HG03442 (cell line): ENCODE data around the gene TRIM71.
"Not testable (repeated sequence)": the region's sequence is repeated elsewhere in the genome, so short reads cannot be mapped to it uniquely, and the experiment has no call there.

ENCODE experiments used
- ATAC-seq: cut with Tn5 transposase; IDR thresholded peaks from one replicate; pipeline ENCODE4 v1.9.1; 2021; ENCODE audit warnings: mild to moderate bottlenecking, moderate library complexity; ENCODE audit not compliant: unreplicated experiment

Gene TRIM71

GRCh38 chr3:32842531-32842931 lies 24.7 kb downstream of the TRIM71 start:
- no peak for ATAC-seq

- no peak for ATAC-seq
Observed at GRCh38 chr3:32842987-32843386, 25.2 kb downstream of the TRIM71 start.

DNA sequence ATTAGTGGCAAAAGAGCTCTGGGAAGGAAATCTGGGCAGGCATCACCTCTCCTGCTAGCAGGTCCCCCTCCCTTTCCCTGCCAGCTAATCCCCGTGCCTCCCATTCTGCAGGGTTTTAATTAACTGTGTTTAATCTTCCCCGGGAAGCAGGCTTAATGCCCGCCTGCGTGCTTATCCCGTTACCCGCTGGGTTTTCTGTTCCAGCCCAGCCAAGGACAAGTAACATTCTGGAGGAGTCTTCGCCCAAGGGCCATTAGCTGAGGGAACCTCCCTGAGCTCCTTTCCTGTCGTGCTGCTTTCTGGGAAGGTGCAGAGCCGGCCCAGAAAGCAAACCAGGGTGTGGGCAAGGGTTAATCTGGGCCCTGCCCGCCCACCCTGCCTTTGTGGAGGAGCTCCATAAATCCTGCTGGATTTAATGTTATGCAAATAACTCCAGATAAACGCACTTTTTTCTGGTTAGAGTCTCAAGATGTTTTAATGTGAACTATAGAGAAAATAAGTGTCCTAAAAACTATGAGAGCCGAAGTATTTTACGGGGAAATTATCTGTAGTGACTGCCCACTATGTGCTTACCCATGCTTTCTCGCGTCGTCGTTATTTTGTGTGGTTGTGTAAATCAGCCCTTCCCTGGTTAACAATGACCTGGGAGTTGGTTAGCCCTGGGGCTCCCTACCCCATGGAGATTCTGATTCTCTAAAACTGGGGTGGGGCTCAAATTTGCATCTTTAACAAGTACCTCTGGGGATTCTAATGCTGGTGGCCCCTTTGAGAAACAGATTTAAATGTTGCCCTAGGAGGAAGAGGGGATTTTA lies 25.9 kb downstream of the TRIM71 start:
- ATAC-seq = no peak

GRCh38 chr3:32844322-32844654 lies 26.5 kb downstream of the TRIM71 start:
- ATAC-seq = no peak

GRCh38 chr3:32844914-32845313 lies 27.1 kb downstream of the TRIM71 start:
- ATAC-seq = no peak

DNA sequence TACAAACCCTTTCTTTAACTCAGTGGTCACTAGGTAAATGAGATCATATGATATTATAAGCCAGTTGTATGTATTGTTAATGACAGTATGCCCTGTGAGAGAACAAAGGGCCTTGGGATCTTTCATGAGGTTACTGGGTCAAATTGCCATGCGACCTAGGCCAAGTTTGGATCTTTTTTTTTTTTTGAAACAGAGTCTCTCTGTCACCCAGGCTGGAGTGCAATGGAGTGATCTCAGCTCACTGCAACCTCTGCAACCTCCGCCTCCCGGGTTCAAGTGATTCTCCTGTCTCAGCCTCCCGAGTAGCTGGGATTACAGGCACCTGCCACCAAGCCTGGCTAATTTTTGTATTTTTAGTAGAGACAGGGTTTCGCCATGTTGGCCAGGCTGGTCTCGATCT lies 27.7 kb downstream of the TRIM71 start:
- not testable (repeated sequence) for ATAC-seq

DNA sequence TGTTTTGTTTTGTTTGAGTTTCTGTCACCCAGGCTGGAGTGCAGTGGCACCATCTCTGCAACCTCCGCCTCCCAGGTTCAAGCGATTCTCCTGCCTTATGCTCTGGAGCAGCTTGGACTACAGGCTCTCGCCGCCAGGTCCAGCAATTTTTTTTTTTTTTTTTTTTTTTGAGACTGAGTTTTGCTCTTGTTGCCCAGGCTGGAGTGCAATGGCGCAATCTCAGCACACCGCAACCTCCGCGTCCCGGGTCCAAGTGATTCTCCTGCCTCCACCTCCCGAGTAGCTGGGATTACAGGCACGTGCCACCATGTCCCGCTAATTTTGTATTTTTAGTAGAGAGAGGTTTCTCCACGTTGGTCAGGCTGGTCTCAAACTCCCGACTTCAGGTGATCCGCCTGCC lies 29.2 kb downstream of the TRIM71 start:
- not testable (repeated sequence) for ATAC-seq

- no peak for ATAC-seq
Observed at GRCh38 chr3:32847528-32847927, 29.7 kb downstream of the TRIM71 start.

GRCh38 chr3:32848215-32848614 lies 30.4 kb downstream of the TRIM71 start:
- ATAC-seq = no peak

DNA sequence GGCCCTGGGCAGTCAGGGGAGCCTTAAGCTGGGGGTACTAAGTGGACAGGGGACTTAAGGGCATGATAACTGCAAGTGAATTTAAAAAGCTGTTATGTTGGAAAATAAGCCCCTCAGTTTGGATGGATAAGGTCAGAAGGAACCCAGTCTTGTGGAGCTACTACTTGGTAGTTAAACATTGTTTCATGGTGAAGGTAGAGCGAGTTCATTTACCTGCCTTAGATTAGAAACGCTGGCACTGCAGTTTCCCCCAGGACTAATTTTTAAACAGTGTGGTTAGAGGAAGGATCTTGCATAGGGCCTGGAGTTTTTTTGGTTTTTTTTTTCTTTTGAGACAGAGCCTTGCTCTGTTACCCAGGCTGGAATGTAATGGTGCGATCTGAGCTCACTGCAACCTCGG lies 31.2 kb downstream of the TRIM71 start:
- ATAC-seq = no peak

DNA sequence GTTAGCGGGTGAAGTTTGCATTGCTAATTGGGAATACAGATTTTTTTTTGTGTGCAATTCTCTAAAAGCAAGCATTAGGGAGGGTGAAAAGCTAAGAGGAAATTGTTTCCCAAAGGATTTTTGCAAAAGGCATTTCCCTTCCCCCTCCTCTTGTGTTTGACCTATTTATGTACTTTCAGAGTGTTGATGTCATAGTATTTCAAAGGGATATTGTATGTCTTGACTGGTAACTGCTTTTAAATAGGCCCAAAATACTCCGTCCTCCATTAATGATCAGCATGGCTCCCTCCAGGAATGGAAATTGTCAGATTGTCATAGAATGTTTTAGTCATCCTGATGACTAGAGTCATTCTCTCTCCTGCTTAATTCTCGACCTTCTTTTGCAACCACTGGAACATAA lies 32.4 kb downstream of the TRIM71 start:
- no peak for ATAC-seq

DNA sequence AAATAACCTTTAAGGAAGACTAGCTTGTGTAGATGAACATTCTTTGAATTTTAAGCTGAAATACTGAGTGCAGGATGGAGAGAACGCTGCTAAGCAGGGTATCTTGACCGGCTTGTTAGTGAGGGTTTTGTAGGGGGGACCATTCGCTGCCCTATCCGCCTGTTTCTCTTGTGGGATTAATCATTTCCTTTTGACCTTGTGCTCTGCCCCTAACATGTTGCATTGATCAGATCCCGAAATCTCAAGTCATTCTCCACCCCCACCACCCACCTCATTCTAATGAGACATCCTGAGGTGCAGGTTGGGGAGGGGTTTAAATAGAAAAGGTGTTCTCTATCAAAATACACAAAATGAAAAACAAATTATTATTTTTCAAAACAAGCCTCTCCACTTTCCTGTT lies 32.8 kb downstream of the TRIM71 start:
- ATAC-seq = no peak

DNA sequence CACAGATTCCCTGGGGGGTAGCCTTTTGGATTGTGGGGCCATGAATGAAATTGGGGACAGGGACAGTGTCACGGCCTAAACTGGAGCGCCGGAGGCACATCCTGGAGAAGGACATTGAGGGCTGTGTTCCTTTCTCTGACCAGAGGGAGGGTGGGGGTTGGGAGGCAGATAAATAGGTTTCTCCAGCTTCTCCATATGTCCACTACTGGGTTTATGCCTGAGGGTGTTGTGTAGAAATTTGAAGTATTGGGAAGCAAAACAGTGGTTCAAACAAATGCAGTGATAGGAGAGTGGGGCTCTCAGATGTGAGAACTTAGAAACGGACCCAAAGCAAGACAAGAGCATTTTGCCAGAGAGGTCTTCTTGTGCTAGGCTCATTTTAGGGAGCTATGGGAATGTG lies 34.3 kb downstream of the TRIM71 start:
- no peak for ATAC-seq

- ATAC-seq = no peak
Observed at GRCh38 chr3:32855350-32855953, 37.7 kb downstream of the TRIM71 start.

DNA sequence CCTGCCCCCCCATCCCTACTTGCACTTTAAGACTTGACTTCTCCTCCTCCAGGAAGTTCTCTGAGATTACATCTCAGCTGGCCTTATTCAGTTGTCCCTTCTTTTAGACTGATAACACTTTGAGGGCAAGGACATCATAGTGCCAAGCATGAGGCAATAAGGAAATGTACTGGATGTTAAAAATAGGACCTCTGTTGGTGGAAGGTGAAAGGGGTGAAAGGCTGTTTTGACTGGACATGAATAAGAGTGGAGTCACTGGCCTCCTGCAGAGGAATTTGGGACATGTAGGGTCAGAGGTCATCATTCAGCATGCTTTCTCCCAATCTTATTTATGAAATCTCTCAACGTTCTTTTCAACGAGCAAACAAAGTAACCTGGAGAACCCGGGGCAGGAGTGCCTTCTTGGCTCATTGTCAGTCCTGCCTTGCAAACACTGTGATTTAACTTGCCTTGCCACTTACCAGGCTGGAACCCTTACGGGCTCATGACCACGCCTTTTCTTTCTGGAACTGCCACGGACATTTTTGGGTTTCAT lies 38.6 kb downstream of the TRIM71 start:
- ATAC-seq = no peak

DNA sequence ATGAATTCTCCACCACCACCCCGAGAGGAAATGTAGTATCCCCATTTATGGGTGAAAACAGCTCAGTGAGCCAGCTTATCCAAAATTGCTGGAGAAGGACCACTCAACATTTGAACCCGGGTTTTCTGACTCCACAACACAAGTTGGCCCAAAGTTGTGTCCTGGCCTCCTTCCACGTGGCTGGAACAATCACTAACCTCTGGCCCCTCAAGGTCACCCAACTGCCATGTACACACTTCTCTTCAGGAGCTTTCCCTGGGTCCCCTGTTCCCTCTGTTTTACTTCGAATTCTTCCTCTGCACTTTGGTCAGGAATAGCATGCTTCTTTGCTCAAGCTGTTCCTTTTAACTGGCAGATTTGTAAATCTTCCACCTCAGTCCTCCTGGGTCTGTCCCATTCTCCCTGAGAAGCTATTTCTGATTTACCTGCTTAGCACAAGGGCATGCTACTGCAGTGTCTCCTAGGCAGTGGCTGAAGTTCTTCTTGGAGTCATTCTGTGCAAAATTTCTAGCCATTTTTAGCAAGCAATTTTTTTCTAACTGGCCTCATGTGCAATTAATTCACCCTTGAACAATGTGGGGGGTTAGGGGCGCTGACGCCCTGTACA lies 39.2 kb downstream of the TRIM71 start:
- ATAC-seq = no peak

GRCh38 chr3:32857921-32858320 lies 40.1 kb downstream of the TRIM71 start:
- ATAC-seq = no peak

DNA sequence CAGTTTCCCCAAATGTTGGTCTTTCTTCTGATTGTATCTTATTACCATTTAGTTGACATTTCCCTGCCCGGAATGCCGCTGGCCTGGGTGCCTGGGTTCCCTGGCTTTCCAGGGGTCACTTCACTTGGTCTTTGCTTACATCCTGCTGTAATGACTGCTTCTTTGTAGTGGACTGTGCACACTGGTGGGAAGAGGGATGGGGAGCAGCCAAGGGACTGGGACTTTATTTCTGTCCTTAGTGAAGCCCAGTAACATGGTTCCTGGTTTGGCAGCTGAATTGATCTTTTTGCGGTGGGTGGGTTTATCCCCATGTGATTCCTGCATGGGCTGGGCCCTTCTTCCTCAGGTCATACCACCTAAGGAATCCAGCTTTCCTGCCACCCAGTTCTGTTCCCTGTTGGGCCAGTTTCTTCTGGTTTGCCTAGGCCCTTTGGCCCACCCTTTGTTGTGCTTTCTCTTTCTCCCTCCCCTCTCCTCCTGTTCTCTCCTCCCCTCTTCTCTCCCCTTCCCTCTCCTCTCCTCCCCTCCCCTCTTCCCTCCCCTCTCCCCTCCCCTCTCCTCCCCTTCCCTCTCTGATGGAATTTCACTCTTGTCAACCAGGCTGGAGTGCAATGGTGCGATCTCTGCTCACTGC lies 41.9 kb downstream of the TRIM71 start:
- no peak for ATAC-seq

GRCh38 chr3:32860499-32860898 lies 42.7 kb downstream of the TRIM71 start:
- ATAC-seq = no peak

GRCh38 chr3:32861681-32862080 lies 43.9 kb downstream of the TRIM71 start:
- ATAC-seq = no peak

- ATAC-seq = no peak
Observed at GRCh38 chr3:32862247-32862935, 44.6 kb downstream of the TRIM71 start.
